Activated naive CD8-positive, alpha-beta T cell (primary cell): Measurements from ENCODE around the gene PPP1R2.

Experiments
- H3K27ac Mint-ChIP-seq: one replicate; pipeline ENCODE4 v1.8.0; 2021; ENCODE audit warnings: mixed read lengths
- H3K27me3 Mint-ChIP-seq: one replicate; pipeline ENCODE4 v1.8.0; 2021; ENCODE audit warnings: mixed read lengths
- H3K36me3 Mint-ChIP-seq: one replicate; pipeline ENCODE4 v1.8.0; 2021; ENCODE audit warnings: mixed read lengths
- H3K4me1 Mint-ChIP-seq: one replicate; pipeline ENCODE4 v1.8.0; 2021; ENCODE audit warnings: low read depth, mixed read lengths
- H3K4me3 Mint-ChIP-seq: one replicate; pipeline ENCODE4 v1.8.0; 2021; ENCODE audit warnings: mild to moderate bottlenecking, mixed read lengths
- H3K9me3 Mint-ChIP-seq: one replicate; pipeline ENCODE4 v1.8.0; 2021; ENCODE audit warnings: low read depth, mixed read lengths

The PPP1R2 gene

DNA sequence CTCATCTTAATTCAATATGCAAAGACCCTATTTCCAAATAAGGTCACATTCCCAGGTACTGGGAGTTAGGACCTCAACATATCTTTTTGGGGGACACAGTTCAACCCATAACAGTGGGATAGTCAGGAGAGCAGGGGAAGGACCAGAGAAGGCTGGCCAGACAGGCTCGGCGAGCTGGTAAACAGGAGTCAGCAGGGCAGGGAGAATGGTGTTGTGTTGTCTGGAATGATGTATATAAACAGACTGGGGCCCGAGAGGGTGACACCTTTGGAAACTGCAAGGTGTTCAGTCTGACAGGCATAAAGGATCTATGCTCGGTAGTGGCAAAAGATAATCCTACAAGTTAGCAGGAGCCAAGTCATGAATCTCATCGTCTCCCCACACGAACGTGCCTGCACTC is 10.1 kb upstream of the PPP1R2 start:
- no peak overlapping the region for H3K4me3 Mint-ChIP-seq
- peaks cover 72% of the 10 kb centered on the region for H3K4me1 Mint-ChIP-seq
- peak overlapping the region; percentile 93 for H3K27ac Mint-ChIP-seq
- no peaks in the 10 kb centered on the region for H3K36me3 Mint-ChIP-seq
- no peaks in the 10 kb centered on the region for H3K9me3 Mint-ChIP-seq
- H3K27me3 Mint-ChIP-seq, result no peaks in the 10 kb centered on the region

DNA sequence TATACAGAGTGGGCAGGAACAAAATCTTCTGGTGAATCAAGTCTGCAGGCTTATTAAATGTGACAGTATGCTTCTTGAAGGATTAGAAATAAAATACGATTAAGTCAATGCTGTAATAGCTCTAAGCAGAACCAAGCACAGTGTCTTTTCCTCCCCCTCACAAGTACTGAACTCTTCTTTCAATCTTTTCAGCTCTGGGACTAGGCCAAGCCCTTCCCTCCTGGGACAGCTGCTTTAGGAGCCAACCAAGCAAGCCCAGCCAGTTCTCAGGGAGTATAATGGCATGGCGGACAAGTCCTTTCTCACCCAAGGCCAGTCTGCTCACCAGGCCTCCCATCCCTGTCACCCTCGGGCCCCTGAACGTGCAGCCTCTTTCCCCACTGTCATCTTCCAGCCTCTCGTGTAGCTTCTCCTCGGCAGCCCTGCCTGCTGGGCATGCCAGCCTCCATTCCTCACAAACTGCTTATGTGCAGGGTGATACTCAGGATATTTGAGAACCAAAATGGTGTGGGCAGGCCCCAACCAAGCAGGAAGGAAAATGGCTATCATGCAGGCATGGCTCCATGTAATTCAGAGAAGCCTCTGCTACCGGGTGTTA is 8.4 kb upstream of the PPP1R2 start:
- peaks cover 82% of the 10 kb centered on the region for H3K4me1 Mint-ChIP-seq

DNA sequence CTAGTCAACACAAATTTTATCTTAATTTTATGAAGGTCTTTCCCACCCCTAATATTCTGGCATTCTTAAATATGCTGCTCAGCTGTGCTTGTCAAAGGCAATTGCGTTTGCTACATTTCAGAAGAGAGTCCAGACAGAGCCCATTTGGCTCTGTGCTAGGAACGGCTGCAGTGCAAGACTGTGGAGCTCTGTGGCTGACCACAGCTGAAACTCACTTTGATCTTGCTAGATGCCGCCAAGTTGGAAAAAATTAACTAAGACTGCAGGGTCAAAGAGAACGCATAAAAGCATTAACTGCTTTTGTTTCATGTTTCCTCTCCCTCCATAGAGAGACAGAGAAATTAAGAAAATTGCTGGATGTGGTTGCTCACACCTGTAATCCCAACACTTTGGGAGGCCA is 7.6 kb upstream of the PPP1R2 start:
- Mint-ChIP-seq H3K4me3 (peak overlapping the region; percentile 84), H3K36me3 (no peaks in the 10 kb centered on the region), H3K27me3 (no peaks in the 10 kb centered on the region), H3K27ac (peak overlapping the region; percentile 93), H3K4me1 (peaks cover 84% of the 10 kb centered on the region), H3K9me3 (no peaks in the 10 kb centered on the region)

More for the DNA sequence above, 8.4 kb upstream of the PPP1R2 start:
- H3K27me3 Mint-ChIP-seq, result no peaks in the 10 kb centered on the region
- H3K36me3 Mint-ChIP-seq, result no peaks in the 10 kb centered on the region
- H3K27ac Mint-ChIP-seq, result peak overlapping the region; percentile 93
- no peaks in the 10 kb centered on the region for H3K9me3 Mint-ChIP-seq
- peak overlapping the region; percentile 35 for H3K4me3 Mint-ChIP-seq

DNA sequence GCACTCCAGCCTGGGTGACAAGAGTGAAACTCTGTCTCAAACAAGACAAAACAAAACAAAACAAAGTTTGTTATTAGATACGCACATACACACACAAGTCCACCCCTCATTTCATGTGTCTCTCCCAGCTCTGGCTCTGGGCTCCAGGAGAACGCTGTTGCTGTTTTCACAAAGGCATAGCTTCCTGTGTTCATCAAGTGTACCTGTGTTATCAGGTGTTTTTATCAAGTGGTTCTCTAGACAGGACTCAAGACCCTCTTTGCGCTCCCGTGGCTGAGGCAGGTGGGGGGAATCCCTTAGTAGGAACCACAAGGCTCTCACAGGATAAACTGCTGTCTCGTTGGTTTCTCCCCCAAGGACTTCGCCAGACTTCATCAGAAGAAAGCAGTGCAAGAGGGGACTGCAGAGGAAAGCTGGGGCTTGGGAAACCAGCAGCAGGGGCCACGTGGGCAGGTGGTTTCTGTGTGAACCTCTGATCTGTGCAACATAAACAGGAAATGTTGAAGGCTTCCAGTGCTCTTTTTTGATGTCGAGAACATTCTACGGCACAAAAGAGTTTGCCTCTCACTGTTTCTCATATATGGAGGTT is 6.9 kb upstream of the PPP1R2 start:
- no peaks in the 10 kb centered on the region for H3K9me3 Mint-ChIP-seq
- H3K36me3 Mint-ChIP-seq, result no peaks in the 10 kb centered on the region
- peaks cover 86% of the 10 kb centered on the region for H3K4me1 Mint-ChIP-seq

DNA sequence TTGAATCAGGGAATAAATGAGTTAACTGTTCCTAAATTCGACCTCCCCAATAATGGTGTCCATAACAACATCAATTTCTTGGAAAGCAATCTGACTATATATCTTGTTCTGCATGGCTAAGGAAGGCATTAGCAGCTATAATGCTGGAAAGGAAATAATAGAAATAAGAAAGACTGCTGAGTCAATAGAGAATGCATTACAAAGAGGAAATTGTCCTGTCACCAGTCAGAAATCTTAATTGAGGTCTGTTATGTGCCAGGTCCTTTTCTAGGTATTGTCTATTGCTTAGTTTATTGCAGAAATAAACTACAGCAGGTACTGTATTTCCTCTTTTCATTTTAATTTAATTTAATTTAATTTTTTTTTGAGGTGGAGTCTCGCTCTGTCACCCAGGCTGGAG is 5.9 kb upstream of the PPP1R2 start:
- H3K36me3 Mint-ChIP-seq, result no peaks in the 10 kb centered on the region
- no peaks in the 10 kb centered on the region for H3K9me3 Mint-ChIP-seq
- no peaks in the 10 kb centered on the region for H3K27me3 Mint-ChIP-seq
- H3K4me3 Mint-ChIP-seq, result no peak overlapping the region
- H3K27ac Mint-ChIP-seq, result no peak overlapping the region
- H3K4me1 Mint-ChIP-seq, result peaks cover 90% of the 10 kb centered on the region

More for the DNA sequence above, 6.9 kb upstream of the PPP1R2 start:
- H3K27ac Mint-ChIP-seq, result peak overlapping the region; percentile 93
- no peaks in the 10 kb centered on the region for H3K27me3 Mint-ChIP-seq
- peak overlapping the region; percentile 84 for H3K4me3 Mint-ChIP-seq

DNA sequence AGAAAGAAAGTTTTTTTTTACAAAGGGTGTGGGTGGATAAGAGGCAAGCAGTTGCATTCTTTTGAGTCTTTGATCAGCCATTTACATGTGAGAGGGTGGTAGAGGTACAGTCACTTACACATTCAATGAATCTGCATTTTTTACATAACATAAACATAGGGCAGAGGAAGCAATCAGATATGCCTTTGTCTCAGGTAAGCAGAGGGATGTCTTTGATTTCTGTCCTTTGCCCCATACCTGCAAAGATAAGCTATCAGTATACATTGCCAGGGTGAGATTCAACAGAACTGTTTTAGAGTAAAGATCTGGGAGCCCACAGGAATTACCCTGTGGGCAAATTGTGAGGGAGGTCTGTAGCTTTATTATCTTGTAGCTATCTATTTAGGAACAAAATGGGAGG is 5.4 kb upstream of the PPP1R2 start:
- no peaks in the 10 kb centered on the region for H3K36me3 Mint-ChIP-seq
- no peaks in the 10 kb centered on the region for H3K27me3 Mint-ChIP-seq
- peaks cover 93% of the 10 kb centered on the region for H3K4me1 Mint-ChIP-seq
- H3K4me3 Mint-ChIP-seq, result peak overlapping the region; percentile 60
- no peaks in the 10 kb centered on the region for H3K9me3 Mint-ChIP-seq
- peak overlapping the region; percentile 77 for H3K27ac Mint-ChIP-seq

DNA sequence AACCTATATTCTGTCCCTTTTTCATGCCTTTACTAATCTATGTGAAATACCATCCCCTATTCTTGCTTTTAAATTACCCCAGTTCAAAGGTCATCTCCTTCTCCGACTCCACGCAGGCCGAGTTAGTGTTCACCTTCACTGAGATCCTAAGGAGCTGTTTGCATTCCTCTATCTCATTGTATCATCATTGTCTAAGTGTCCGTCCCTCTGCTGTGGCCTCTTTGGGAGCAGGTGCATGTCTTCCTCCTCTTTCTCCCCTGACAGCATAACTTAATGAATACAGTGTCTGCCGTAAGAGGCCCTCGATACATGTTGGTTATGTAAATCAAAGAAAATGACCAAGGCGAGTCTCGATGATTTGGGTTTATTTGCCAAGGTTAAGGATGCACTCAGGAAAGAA is 4.9 kb upstream of the PPP1R2 start:
- peaks cover 88% of the 10 kb centered on the region for H3K4me1 Mint-ChIP-seq
- no peaks in the 10 kb centered on the region for H3K36me3 Mint-ChIP-seq
- H3K4me3 Mint-ChIP-seq, result peak overlapping the region; percentile 60
- H3K27me3 Mint-ChIP-seq, result no peaks in the 10 kb centered on the region
- H3K27ac Mint-ChIP-seq, result peak overlapping the region; percentile 77
- no peaks in the 10 kb centered on the region for H3K9me3 Mint-ChIP-seq

DNA sequence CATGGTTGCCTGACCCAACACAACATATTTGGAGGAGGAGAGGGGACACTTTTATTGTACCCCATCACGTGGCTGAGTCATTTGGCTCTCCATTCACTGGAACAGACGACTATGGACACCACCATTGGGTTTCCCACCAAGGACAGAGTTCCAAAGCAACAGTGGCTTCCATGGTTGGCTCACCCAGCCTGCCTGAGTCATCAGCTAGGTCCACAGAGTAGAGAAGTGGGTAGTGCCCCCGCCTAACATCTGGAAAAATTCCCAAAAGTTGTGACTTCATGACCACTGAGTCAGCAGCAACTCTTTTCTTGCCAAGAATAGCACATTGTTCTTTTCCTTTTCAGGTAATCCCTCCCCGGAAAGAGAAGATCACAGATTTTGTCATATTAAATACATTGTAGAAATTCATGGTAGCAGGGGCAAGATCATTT is 3.0 kb upstream of the PPP1R2 start:
- H3K9me3 Mint-ChIP-seq, result no peaks in the 10 kb centered on the region
- peaks cover 73% of the 10 kb centered on the region for H3K4me1 Mint-ChIP-seq
- no peaks in the 10 kb centered on the region for H3K27me3 Mint-ChIP-seq
- no peaks in the 10 kb centered on the region for H3K36me3 Mint-ChIP-seq
- H3K4me3 Mint-ChIP-seq, result peak overlapping the region; percentile 82
- peak overlapping the region; percentile 95 for H3K27ac Mint-ChIP-seq

DNA sequence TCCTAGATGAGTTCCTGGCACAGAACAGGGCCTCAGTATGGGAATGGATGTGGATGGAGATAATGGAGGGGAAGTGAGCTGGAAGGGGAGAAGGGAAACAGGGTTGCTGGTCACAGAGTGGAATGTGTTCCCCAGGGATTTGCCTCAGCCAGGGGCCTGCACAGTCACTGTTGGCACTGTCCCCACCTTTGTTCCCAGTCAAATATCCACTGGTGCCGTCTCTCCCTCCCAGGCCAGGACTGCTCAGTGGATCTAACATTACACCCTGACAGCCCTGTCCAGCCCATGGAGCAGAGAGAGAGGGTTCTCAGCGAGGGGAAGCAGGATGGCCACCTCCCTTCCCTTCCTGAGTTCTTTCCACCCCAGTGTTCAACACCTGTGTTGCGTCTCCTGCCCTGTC is 1.5 kb upstream of the PPP1R2 start:
- Mint-ChIP-seq H3K27ac (peak overlapping the region; percentile 93), H3K4me3 (peak overlapping the region; percentile 89), H3K27me3 (no peaks in the 10 kb centered on the region), H3K4me1 (peaks cover 72% of the 10 kb centered on the region), H3K36me3 (no peaks in the 10 kb centered on the region), H3K9me3 (no peaks in the 10 kb centered on the region)

DNA sequence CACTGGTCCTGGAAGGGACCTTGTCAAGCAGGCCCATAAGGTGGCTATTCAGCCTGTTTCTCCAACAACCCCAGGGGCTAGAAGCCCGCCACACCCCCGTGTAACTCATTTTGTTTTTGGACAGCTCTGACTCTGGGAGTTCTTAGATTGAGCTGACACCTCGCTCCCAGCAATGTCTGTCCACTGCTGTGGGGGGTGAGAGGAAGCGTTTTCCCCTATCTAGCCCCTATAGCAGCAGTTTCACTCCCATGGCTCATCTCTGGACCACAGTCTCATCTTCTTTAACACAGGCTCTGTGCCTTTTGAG is 1.1 kb upstream of the PPP1R2 start:
- no peaks in the 10 kb centered on the region for H3K27me3 Mint-ChIP-seq
- no peaks in the 10 kb centered on the region for H3K9me3 Mint-ChIP-seq
- no peaks in the 10 kb centered on the region for H3K36me3 Mint-ChIP-seq
- H3K27ac Mint-ChIP-seq, result peak overlapping the region; percentile 93
- H3K4me1 Mint-ChIP-seq, result peaks cover 75% of the 10 kb centered on the region
- peak overlapping the region; percentile 89 for H3K4me3 Mint-ChIP-seq

DNA sequence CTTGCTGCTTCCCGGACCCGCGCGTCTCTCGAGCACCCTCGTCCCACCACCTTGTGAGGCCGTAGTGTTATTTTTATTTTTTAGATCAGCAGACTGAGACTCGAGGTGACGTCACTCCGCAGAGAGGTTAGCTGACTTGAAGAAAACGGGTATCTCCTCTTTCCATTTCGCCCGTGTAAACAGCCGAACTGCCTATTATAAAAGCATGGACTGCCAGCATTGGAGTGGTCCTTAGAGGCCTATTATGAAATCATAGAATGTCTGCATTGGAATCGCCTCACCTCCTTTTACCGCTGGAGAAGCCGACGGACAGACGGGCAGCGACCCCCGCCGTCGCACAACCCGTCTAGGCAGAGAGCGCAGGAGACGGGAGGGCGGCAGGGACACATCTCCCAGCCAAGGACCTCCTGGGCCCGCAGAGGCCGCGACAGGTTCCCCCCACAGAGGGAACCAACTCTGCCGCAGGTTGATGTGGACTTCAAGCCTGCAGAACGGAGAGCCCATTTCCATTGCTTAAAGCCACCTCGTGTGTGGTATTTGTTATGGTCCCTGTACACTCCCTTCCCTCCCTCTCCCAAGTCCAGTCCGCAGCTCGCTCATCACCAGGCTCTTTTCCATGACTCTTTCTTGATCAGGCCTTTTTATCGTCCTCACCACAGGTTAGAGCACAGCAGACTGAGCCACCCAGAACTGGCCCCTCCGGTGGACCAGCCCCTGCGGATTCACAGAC is 540 bp upstream of the PPP1R2 start:
- H3K4me1 Mint-ChIP-seq, result peaks cover 77% of the 10 kb centered on the region
- H3K4me3 Mint-ChIP-seq, result peak overlapping the region; percentile 89
- no peaks in the 10 kb centered on the region for H3K27me3 Mint-ChIP-seq
- H3K36me3 Mint-ChIP-seq, result no peaks in the 10 kb centered on the region
- H3K9me3 Mint-ChIP-seq, result no peaks in the 10 kb centered on the region
- peak overlapping the region; percentile 93 for H3K27ac Mint-ChIP-seq

DNA sequence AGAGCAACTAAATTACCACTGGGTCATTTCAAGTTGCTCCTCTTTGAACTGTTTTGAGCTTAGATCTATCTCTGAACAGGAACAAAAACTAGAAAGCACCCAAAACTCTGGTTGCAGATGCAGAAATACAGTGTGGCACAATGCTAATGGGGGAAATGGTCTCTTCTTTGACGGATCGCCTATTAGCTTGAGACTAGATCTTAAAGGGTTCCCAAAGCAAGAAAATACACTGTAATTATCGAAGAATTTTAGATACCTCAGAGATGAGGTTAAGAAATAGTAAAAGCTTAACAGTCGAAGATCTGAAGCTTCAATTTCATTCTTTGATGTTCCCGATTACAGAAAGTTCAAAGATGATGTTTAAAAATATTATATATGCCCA is 818 bp downstream of the PPP1R2 start:
- Mint-ChIP-seq H3K4me1 (peaks cover 77% of the 10 kb centered on the region), H3K36me3 (no peaks in the 10 kb centered on the region)

DNA sequence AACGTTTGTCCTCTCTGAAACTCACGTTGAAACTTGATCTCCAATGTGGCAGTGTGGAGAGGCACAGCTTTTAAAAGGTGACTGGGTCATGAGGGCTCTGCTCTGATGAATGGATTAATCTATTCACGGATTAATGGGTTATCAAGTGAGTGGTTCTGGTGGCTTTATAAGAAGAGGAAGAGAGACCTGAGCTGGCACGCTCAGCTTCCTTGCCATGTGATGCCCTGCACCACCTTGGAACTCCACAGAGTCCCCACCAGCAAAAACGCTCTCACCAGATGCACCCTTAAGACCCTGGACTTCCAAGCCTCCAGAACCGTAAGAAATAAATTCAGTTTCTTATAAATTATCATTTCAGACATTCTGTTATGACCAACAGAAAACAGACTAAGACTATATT is 2.6 kb downstream of the PPP1R2 start:
- peaks cover 74% of the 10 kb centered on the region for H3K4me1 Mint-ChIP-seq
- peak overlapping the region; percentile 88 for H3K27ac Mint-ChIP-seq
- H3K27me3 Mint-ChIP-seq, result no peaks in the 10 kb centered on the region
- H3K4me3 Mint-ChIP-seq, result peak overlapping the region; percentile 89
- no peaks in the 10 kb centered on the region for H3K9me3 Mint-ChIP-seq
- no peaks in the 10 kb centered on the region for H3K36me3 Mint-ChIP-seq

More for the DNA sequence above, 818 bp downstream of the PPP1R2 start:
- Mint-ChIP-seq H3K4me3 (peak overlapping the region; percentile 89), H3K9me3 (no peaks in the 10 kb centered on the region), H3K27me3 (no peaks in the 10 kb centered on the region), H3K27ac (peak overlapping the region; percentile 88)

DNA sequence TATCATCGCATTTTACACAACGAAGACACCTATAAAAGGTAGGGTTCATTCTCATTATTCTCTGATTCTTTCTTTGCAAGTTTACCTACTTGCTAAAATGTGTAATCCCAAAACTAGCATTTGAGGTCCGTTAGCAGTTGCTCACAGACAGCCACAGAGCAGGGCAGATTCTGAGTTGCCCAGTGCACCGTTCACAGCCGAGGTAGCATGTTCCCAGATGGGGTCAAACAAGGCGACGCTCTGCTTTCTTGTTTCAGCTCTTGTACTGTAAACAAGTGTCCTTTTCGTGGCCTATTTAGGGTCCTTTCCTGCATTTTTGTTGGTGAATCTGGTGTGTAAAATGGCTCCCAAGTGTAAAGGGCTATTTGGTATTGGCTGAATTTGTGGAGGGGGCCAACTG is 3.1 kb downstream of the PPP1R2 start:
- Mint-ChIP-seq H3K9me3 (no peaks in the 10 kb centered on the region), H3K27ac (peak overlapping the region; percentile 88), H3K27me3 (no peaks in the 10 kb centered on the region), H3K4me1 (peaks cover 74% of the 10 kb centered on the region), H3K4me3 (peak overlapping the region; percentile 89), H3K36me3 (no peaks in the 10 kb centered on the region)

DNA sequence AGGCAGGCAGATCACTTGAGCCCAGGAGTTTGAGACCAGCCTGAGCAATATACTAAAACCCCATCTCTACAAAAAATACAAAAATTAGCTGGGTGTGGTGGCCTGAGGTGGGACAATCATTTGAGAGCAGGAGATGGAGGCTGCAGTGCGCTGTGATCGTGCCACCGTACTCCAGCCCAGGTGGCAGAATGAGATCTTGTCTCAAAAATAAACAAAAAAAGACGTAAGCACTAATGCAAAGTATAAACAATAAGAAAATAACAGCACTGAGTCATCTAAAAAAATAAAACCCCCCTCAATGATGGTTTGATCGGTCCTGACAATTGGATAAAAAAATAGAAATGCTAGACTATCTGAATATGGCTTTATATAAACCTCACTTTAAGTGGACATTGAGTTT is 3.6 kb downstream of the PPP1R2 start:
- H3K4me3 Mint-ChIP-seq, result peak overlapping the region; percentile 89
- no peaks in the 10 kb centered on the region for H3K27me3 Mint-ChIP-seq
- no peaks in the 10 kb centered on the region for H3K9me3 Mint-ChIP-seq
- H3K27ac Mint-ChIP-seq, result peak overlapping the region; percentile 88
- peaks cover 74% of the 10 kb centered on the region for H3K4me1 Mint-ChIP-seq
- peaks cover 3% of the 10 kb centered on the region for H3K36me3 Mint-ChIP-seq
